Duodenal mucosa (tissue), 2 donors: ENCODE data around the gene ZNF576.

Source experiments
- H3K27ac ChIP-seq: one replicate; pipeline ENCODE4 v1.7.0; 2013; ENCODE audit warnings: low read depth, low read length
- H3K27me3 ChIP-seq, 2 donors: one replicate each; pipeline ENCODE4 v1.7.0; 2013; ENCODE audit warnings: low read length in 2 of 2, control low read depth in 1 of 2; ENCODE audit not compliant: insufficient read depth in 2 of 2, control insufficient read depth in 1 of 2
- H3K36me3 ChIP-seq, 2 donors: one replicate each; pipeline ENCODE4 v1.7.0; 2013; ENCODE audit warnings: low read length in 2 of 2, control low read depth in 1 of 2; ENCODE audit not compliant: insufficient read depth in 2 of 2, control insufficient read depth in 1 of 2
- H3K4me1 ChIP-seq, 2 donors: one replicate each; pipeline ENCODE4 v1.7.0; 2013; ENCODE audit warnings: low read length in 2 of 2, control low read depth in 1 of 2; ENCODE audit not compliant: insufficient read depth in 2 of 2, control insufficient read depth in 1 of 2
- H3K4me3 ChIP-seq, 2 donors: one replicate each; pipeline ENCODE4 v1.7.0; 2013; ENCODE audit warnings: low read length in 2 of 2, low read depth in 1 of 2
- H3K9ac ChIP-seq, 2 donors: one replicate each; pipeline ENCODE4 v1.7.0; 2013; ENCODE audit warnings: low read length in 2 of 2, low read depth in 1 of 2
- H3K9me3 ChIP-seq, 2 donors: one replicate each; pipeline ENCODE4 v1.7.0; 2013; ENCODE audit warnings: low read length in 2 of 2, control low read depth in 1 of 2; ENCODE audit not compliant: control insufficient read depth in 1 of 2

Gene ZNF576

DNA sequence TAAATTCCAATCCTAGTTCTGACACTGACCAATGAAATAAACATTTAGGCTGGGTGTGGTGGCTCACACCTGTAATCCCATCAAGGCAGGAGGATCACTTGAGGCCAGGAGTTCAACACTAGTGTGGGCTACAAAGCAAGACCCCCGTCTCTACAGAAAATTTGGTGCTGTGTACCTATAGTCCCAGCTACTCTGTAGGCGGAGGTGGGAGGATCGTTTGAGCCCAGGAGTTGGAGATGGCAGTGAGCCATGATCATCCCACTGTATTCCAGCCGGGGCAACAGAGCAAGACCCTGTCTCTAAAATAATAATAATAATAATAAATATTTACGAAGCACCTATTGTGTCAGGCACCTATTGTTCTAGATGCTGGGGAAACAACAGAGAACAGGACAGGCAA lies 7.1 kb upstream of the ZNF576 start:
- Histone ChIP-seq H3K27me3 (no peaks in the 10 kb centered on the region), H3K4me1 (peaks cover 6 to 10% of the 10 kb centered on the region in 2 donors), H3K27ac (no peak overlapping the region), H3K36me3 (peaks cover 7 to 26% of the 10 kb centered on the region in 2 donors), H3K9me3 (no peaks in the 10 kb centered on the region), H3K4me3 (no peak overlapping the region), H3K9ac (no peak overlapping the region)

DNA sequence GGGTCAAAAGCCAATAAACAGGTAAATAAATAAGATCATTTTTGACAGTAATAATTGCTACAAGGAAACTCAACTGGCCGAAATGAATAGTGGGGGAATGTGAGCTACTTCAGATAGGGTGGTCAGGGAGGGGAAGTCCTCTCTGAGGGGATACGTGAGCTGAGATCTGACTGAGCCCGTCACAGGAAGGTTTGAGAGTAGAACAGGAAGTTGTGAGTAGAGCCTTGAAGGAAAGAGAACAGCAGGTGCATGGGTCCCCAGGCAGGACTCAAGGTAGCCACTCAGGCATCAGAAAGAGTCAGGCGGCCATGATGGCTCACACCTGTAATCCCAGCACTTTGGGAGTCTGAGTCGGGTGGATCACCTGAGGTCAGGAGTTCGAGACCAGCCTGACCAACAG lies 6.7 kb upstream of the ZNF576 start:
- Histone ChIP-seq H3K9me3 (no peaks in the 10 kb centered on the region), H3K4me1 (peaks cover 9 to 11% of the 10 kb centered on the region in 2 donors), H3K36me3 (peaks cover 7 to 26% of the 10 kb centered on the region in 2 donors), H3K27me3 (no peaks in the 10 kb centered on the region), H3K27ac (no peak overlapping the region), H3K9ac (no peak overlapping the region), H3K4me3 (no peak overlapping the region)

DNA sequence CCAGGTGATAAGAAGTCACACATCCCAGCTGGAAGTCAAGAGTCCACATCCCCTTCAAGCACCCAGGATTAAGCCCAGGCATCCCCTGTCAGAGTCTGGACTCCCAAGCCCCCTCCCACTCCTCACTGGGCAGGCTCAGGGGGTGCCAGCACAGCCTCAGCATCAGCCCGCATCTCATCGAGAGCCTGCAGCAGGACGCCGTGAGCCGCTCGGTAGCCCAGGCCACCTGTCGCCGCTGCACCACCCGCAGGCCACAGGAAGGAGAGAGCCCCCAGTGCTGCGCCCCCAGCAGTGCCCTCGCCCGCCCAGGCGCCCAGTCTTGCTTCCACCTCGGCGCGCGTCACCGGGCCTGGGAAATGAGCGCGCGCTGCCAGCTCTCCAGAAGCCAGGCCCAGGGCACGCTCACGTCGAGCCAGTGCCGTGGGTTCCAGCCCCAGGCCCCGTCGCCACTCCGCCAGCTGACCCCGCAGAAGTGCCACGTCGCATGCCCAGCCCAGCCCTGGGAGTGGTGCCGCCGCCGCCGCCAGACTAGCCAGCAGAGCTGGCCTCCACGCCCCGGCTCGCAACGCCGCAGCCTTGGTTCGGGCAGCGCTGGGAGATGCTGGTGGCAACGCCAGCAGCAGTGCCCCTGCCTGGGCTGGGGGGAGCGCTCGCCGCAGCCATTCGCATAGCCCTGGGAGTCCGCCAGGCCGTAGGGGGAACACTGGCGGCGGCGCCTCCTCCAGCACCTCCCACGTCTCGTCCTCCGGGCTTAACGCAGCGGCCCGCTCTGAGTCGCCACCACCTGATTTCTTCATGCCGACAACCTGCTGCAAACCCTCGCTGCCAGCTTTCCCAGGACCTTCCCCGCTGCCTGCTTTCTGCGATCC lies 4.3 kb upstream of the ZNF576 start:
- no peaks in the 10 kb centered on the region for H3K27me3 ChIP-seq
- no peak overlapping the region for H3K4me3 ChIP-seq
- peaks cover 7 to 22% of the 10 kb centered on the region in 2 donors for H3K36me3 ChIP-seq
- H3K9ac ChIP-seq = no peak overlapping the region
- no peak overlapping the region for H3K27ac ChIP-seq
- no peaks in the 10 kb centered on the region for H3K9me3 ChIP-seq
- H3K4me1 ChIP-seq = peaks cover 15 to 22% of the 10 kb centered on the region in 2 donors

DNA sequence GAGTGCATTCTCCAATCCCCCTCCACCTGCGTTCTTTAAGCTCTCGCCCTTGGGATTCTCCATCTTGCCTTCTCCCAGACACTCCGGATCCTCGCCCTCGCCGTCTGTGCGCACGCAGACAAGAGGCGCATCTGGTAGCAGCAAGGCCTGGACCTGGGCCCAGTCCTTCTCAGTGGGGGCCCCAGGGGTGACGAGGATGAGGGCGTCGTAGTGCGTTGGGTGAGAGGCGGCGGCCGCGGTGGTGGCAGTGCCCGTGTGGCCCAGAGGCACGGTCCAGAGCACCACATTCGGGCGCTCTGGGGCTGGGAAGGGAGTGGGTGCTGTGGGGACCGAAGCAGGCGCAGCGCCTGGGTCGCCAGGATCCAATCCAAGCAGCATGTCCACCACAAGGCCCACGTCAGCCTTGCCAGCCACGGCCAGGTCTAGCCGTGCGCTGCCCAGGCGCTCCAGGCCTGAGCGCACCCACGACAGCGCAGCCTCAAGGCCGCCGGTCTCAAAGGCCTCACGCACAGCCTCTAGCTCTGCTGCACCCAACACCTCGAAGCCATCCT lies 3.5 kb upstream of the ZNF576 start:
- Histone ChIP-seq H3K4me3 (no peak overlapping the region), H3K27me3 (no peaks in the 10 kb centered on the region), H3K27ac (no peak overlapping the region), H3K36me3 (peaks cover 7 to 22% of the 10 kb centered on the region in 2 donors), H3K4me1 (peaks cover 22 to 30% of the 10 kb centered on the region in 2 donors), H3K9ac (no peak overlapping the region), H3K9me3 (no peaks in the 10 kb centered on the region)

DNA sequence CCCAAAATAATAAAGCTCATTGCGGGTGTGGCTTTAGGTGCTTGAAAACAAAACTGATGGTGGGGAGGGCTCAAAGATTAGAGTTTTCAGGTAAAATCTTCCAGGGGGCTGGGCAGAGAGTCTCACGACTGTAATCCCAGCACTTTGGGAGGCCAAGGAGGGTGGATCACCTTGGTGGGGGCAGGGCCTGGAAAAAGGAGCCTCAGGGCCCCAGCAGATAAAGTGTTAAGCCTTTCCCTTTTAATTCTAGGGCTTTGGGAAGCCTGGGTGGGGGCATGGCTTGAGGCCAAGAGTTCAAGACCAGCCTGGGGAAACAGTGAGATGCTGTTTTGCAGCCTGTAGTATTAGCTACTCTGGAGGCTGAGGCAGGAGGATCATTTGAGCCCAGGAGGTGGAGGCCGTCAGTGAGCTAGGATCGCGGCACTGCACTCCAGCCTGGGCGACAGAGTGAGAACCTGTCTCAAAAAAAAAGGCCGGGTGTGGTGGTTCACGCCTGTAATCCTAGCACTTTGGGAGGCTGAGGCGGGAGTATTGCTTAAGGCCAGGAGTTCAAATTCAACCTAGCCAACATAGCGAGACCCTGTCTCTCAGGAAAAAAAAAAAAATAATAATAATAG lies 2.2 kb upstream of the ZNF576 start:
- Histone ChIP-seq H3K4me3 (peak overlapping the region in 1 of 2 donors; percentile 79), H3K4me1 (peaks cover 28 to 32% of the 10 kb centered on the region in 2 donors), H3K27me3 (no peaks in the 10 kb centered on the region), H3K27ac (no peak overlapping the region), H3K9ac (no peak overlapping the region), H3K36me3 (peaks cover 7 to 23% of the 10 kb centered on the region in 2 donors), H3K9me3 (no peaks in the 10 kb centered on the region)

DNA sequence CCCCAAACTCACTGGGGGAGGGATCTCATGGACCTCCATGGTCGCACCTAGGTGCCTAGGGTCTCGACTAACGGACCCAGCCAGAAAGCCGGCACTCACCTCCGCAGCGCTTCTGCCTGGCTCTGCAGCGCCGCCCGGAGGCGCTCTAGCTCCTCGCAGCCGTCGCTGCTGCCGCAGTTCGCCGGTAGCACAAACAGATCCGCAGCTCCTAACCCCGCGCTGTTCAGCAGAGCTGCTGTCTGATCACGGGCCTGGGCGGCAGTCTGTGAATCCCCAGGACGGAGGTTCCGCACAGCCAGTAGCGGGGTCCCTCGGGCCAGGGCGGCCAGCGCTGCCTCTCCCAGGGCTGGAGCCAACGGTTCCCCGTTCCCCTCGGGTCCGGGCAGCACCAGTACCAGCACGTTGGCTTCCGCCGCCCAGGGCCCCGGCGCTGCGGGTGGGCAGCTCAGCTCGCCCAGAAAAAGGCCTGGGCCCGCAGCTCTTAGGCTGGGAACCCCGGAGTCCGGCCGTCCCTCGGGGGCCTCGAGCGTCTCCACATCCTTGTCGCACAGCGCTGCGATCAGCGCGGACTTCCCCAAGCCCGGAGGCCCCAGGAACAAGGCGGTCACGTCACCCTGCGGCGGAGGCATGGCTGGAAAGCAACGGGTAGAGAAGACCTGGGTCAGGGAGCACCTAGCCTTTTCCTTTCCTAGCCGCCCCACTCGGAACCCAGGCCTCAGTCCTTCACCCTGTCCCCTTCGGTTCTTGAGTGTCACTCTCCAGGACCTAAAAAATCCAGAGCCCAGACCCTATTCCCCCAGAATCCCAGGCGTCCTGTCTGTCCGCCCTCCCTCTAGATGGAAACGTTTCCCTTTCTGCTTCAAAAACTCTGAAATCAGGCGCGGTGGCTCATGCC lies 1.4 kb upstream of the ZNF576 start:
- Histone ChIP-seq H3K27me3 (no peaks in the 10 kb centered on the region), H3K4me1 (peaks cover 28 to 32% of the 10 kb centered on the region in 2 donors)

DNA sequence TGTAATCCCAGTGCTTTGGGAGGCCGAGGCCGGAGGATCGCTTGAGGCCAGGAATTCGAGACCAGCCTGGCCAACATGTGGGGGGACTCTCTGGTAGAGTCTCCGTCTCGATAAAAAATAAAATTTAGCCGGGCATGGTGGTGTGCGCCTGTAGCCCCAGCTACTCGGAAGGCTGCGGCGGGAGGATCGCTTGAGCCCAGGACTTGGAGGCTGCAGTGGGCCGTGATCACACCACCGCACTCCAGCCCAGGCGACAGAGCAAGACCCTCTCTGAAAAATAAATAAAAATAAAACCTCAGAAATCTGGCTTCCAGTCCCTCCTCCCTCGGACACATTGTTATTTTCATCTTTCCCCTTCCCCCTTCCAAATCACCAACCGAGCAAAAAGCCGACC lies 793 bp upstream of the ZNF576 start:
- H3K36me3 ChIP-seq = peaks cover 12 to 34% of the 10 kb centered on the region in 2 donors
- H3K4me1 ChIP-seq = peaks cover 28 to 32% of the 10 kb centered on the region in 2 donors
- no peaks in the 10 kb centered on the region for H3K27me3 ChIP-seq
- peak overlapping the region; percentile 93 to 95 for H3K9ac ChIP-seq
- peak overlapping the region; percentile 79 for H3K4me3 ChIP-seq
- H3K27ac ChIP-seq = peak overlapping the region; percentile 91
- H3K9me3 ChIP-seq = no peaks in the 10 kb centered on the region

More for the DNA sequence above, 1.4 kb upstream of the ZNF576 start:
- Histone ChIP-seq H3K4me3 (peak overlapping the region; percentile 79), H3K9ac (peak overlapping the region; percentile 93 to 95), H3K27ac (peak overlapping the region; percentile 91), H3K36me3 (peaks cover 7 to 29% of the 10 kb centered on the region in 2 donors), H3K9me3 (no peaks in the 10 kb centered on the region)

DNA sequence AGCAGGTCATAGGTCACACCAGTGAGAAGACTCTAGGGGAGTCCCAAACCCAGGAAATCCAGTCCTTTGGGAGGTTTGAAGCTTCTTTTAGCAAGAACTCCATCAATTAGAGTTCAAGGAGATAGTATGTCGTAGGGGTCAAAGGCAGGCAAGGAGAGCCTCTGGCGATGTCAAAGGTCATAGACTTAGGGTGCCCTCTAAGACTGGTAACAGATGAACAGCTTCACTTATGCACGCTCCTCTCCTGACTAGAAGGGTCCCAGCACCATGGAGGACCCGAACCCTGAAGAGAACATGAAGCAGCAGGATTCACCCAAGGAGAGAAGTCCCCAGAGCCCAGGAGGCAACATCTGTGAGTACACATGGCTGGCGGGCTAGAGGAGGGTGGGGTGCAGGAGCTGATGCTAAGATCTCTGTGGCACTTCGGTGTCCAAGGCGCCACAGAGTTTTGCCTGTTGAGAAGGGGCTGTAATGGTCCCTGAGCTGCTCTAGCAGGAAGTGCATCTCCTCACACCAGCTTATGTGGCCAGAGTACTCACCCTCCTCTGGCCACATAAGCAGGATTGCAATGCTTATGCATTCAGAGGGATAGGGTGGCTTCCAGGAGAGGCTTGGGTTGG lies 557 bp downstream of the ZNF576 start:
- peaks cover 12 to 45% of the 10 kb centered on the region in 2 donors for H3K36me3 ChIP-seq
- H3K4me1 ChIP-seq = peaks cover 28 to 32% of the 10 kb centered on the region in 2 donors
- no peak overlapping the region for H3K27ac ChIP-seq
- no peaks in the 10 kb centered on the region for H3K27me3 ChIP-seq
- H3K9ac ChIP-seq = peak overlapping the region; percentile 84 to 93
- no peaks in the 10 kb centered on the region for H3K9me3 ChIP-seq
- H3K4me3 ChIP-seq = peak overlapping the region; percentile 81 to 99

DNA sequence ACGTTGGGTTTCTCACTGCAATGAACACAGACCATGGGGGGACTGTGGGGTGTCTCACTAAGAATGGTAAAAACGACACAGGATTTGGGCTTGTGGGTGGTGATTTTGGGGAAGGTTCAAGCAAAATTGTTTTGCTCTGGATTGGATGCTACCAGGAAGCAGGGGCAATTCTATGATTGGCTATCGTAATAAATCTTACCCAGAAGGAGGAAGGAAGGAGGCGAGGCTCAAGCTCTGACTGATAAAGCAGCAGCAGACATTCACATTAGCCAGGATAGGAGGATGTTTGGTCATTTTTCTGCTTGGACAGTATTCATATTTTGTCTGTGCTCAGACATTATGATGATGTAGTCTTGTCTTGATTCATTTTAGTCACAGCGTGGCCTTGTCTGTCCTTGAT lies 1.5 kb downstream of the ZNF576 start:
- peak overlapping the region; percentile 81 to 99 for H3K4me3 ChIP-seq
- H3K27me3 ChIP-seq = no peaks in the 10 kb centered on the region

More for the DNA sequence above, 1.5 kb downstream of the ZNF576 start:
- H3K9ac ChIP-seq = no peak overlapping the region
- H3K27ac ChIP-seq = no peak overlapping the region
- peaks cover 28 to 32% of the 10 kb centered on the region in 2 donors for H3K4me1 ChIP-seq
- H3K9me3 ChIP-seq = no peaks in the 10 kb centered on the region
- peaks cover 8 to 39% of the 10 kb centered on the region in 2 donors for H3K36me3 ChIP-seq
